Fibroblast of the aortic adventitia (primary cell): ENCODE data around the gene FBXO47. TPM values are rescaled to one million over a fixed set of nuclear protein-coding genes. Genes with fewer than 3 reads are reported as not detected.

Experiments used
- DNase-seq: peaks from one replicate; pipeline ENCODE4 v3.0.0-alpha.2; 2010; ENCODE audit warnings: low read depth
- H3K4me3 ChIP-seq: 2 replicates; pipeline ENCODE4 v1.5.1; 2011; ENCODE audit warnings: low read depth, mild to moderate bottlenecking, control low read depth, low read length, moderate library complexity
- total RNA-seq: library from RNA; depleted of rRNA; stranded (reverse); fragments of >200 nt; gene quantifications from 2 replicates; pipeline ENCODE4 v1.2.3, GENCODE V29; 2012; ENCODE audit warnings: low replicate concordance
- TF ChIP-seq, protein P1 (sequence below): IDR thresholded peaks from 2 replicates; pipeline ENCODE4 v1.5.1; 2011; ENCODE audit warnings: mild to moderate bottlenecking, low read length, control low read depth, inconsistent platforms; ENCODE audit not compliant: insufficient read depth

Gene FBXO47
- total RNA-seq, 1 donor: under 0.01 TPM

DNA sequence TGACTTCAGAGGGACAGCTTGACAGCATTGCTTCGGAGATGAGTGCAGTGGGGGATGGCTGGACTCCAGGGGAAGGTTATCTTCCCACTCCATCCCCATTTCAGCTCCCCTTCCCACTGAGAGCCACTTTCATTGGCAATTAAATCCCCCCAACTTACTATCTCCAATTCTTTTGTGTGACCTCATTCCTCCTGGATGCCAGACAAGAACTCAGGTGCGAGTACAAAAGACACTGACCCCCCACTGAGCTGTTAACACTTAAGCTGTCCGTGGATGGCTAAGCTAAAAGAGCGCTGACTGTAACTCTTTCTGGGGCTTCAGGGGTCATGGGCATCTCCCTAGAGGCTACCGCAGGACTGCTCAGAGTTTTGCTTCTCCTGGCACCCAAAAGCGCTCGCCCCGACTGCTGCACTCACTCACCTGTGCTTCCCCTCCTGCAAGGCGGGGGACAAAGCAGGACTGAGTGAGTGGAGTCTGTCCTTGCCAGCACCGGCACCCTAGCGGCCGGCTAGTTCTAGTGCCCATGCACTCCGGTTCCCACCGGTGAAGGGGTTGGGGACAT lies 44.8 kb upstream of the FBXO47 start:
- TF ChIP-seq, protein P1, sequence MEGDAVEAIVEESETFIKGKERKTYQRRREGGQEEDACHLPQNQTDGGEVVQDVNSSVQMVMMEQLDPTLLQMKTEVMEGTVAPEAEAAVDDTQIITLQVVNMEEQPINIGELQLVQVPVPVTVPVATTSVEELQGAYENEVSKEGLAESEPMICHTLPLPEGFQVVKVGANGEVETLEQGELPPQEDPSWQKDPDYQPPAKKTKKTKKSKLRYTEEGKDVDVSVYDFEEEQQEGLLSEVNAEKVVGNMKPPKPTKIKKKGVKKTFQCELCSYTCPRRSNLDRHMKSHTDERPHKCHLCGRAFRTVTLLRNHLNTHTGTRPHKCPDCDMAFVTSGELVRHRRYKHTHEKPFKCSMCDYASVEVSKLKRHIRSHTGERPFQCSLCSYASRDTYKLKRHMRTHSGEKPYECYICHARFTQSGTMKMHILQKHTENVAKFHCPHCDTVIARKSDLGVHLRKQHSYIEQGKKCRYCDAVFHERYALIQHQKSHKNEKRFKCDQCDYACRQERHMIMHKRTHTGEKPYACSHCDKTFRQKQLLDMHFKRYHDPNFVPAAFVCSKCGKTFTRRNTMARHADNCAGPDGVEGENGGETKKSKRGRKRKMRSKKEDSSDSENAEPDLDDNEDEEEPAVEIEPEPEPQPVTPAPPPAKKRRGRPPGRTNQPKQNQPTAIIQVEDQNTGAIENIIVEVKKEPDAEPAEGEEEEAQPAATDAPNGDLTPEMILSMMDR: no peak
- no peak overlapping the region for H3K4me3 ChIP-seq
- no peak for DNase-seq

GRCh38 chr17:39009581-39010001 lies 42.4 kb upstream of the FBXO47 start:
- DNase-seq: no peak
- TF ChIP-seq, protein P1: no peak
- no peak overlapping the region for H3K4me3 ChIP-seq

- H3K4me3 ChIP-seq: no peak overlapping the region
- no peak for DNase-seq
- TF ChIP-seq, protein P1: no peak
Measured at GRCh38 chr17:39008633-39009032, 41.4 kb upstream of the FBXO47 start.

- no peak overlapping the region for H3K4me3 ChIP-seq
- DNase-seq: peak; percentile 94
- TF ChIP-seq, protein P1: no peak
Measured at GRCh38 chr17:39002991-39003715, 36.0 kb upstream of the FBXO47 start.

DNA sequence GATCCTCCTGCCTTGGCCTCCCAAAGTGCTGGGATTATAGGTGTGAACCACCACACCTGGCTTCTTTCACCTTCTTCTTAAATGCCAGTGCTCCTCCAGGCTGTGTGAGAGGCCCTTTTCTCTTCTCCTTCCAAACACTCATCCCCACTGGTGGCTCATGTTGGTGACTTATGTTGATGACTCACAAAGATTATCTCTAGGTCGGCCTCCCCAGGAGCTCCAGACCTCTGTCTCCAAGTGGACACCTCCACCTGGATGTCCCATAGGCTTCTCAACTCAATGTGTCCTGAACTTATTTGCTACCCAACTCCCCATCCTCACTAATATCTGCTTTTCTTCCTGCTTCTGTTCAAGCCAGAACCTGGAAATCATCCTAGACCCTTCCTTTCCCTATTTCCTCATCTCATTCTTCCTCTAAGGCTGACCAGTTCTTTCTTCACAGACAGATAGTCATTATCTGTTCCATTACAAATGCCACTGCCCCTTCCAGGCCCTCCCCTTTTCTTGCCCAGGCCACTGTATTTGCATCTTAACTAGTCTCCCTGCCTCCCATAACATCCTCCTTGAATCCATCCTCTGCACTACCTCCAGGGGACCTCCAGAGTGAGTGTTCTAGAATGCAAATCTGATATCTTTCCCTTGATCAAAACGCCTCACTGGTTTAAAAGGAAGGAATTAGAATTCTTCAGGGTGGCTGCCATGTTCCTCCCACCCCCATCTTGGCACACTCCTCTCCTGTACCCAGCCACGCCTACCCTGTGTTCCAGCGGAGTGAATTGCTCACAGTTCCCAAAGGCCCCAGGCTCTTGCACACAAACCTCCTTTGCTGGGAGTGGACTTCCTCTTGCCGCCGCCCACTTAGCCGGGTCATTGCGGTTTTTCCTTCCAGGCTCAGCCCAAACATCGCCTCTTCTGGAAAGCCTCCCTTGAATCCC lies 34.8 kb upstream of the FBXO47 start:
- TF ChIP-seq, protein P1: peak; percentile 37
- no peak overlapping the region for H3K4me3 ChIP-seq
- peak; percentile 95 for DNase-seq

GRCh38 chr17:39000021-39000601 lies 32.9 kb upstream of the FBXO47 start:
- DNase-seq: peak; percentile 33
- H3K4me3 ChIP-seq: no peak overlapping the region
- TF ChIP-seq, protein P1: no peak
